Fibroblast of skin of left quadriceps (primary cell): Measurements from ENCODE around the gene BOD1L1.
A peak's percentile ranks its signal among the peaks of the same experiment; 100 is the strongest.

Experiments used
- DNase-seq, 2 experiments: peaks; one replicate each; pipeline ENCODE4 v3.0.0-alpha.2; 2013; ENCODE audit warnings: low read depth in 2 of 2

BOD1L1 gene

DNA sequence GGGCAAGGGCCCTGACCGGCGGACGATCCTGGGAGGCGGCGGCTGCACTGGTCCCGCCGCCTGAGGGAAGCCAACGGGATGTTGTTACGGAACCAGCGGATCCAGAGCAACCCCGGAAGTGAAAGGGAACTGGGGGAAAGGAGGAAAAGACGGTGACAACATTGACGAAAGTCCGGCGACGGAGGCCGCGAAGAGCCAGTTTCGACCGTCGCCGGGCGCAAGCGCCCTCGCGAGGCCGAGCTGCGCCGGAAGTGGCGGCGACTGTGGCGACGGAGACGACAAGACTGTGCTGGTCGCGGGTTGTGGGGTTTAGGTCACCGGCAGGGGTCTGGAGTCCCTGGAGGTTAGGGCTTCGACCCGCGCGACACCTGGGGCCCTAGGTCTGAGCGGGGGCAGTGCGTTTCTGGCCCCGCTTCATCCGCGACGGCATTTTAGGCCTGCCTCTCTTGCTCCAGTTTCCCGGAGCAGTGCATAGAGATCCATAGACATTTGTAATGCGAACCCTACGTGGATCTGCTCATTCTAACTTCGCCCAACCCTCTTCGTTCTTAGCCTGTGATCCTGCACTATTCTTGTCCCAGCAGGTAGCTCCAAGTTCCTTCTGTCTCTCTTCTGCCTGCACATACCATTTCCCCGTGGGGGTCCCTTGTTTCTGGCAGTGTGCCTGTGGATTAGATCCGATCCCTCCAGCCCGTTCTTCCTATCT lies at the start of gene BOD1L1:
Gene BOD1L1, minus strand, starts transcription at position 120 of the 706 bp plus-strand sequence. CDS start 138 bp downstream, outside the sequence.
- DNase-seq: peak; percentile 74

DNA sequence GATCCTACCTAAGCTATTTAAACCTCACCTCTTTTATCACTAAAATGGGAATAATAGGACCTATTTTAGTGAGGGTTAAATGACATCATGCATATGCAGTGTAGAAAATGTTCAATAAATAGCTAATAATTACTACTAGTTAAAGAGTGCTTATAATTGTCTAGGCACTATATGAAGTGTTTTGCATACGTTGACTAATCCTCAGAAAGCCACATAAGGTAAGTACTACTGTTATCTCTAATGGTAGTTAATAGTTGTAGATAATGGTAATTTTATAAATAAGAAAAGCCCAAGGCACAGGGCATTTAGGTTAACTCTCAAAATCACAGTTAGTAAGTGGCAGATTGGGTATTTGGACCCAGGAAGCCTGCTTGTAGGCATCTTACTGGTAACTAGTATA lies 47.4 kb upstream of the BOD1L1 start:
- no peak for DNase-seq

- DNase-seq: no peak
These were observed 45.6 kb upstream of the BOD1L1 start for GRCh38 chr4:13673167-13673566.

GRCh38 chr4:13670456-13671160 lies 43.1 kb upstream of the BOD1L1 start:
- no peak for DNase-seq

- DNase-seq: no peak
These were observed 38.5 kb upstream of the BOD1L1 start for GRCh38 chr4:13665701-13666660.

GRCh38 chr4:13659341-13660070 lies 32.0 kb upstream of the BOD1L1 start:
- no peak for DNase-seq

- peak; percentile 35 to 36 for DNase-seq
These were observed 29.3 kb upstream of the BOD1L1 start for GRCh38 chr4:13656569-13657405.

DNA sequence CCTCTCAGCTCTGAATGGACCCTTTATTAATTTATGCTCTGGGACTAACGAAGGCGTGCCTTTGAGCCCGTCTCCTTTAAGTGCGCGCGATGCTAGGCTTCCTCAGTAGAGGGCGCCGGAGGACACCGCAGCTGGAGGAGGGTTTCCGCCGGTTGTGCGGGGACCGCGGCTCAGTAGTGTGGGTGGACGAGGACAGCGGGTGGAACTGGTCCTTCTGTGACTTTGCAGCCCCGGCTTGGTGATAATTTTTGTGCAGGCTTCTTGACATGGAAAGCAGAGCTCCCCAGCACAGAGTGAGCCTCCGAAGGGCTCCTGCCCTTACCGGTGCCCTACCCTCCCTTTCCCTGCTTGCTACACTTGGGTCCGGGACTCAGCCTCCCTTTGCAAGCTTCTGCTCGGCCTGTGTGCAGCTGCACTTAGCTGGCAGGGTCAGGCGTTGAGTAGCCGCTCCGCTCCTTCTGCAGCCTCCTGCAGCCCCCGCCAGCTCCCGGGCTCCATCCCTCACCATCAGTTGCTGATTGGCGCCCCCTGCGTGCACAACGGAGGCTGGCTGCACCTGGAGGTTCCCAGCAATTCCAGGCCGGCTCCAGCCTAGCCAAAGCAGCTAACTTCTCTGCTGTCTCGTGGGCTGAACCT lies 26.8 kb upstream of the BOD1L1 start:
- DNase-seq: peak; percentile 22 to 29

DNA sequence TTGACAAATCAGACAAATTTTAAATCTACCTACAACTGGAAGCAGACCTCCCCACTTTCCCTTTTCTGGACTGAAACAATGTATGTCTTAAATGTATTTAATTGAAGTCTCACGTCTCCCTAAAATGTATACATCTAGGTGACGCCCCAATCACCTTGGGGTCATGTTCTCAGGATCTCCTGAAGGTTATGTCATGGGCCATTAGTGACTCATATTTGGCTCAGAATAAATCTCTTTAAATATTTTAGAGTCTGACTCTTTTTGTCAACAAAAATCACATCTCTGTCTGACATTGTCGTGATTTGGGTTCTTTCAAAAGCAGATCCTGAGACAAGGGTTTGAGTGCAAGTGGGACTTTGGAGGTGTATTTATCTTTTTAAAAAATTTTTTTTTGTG lies 26.2 kb upstream of the BOD1L1 start:
- no peak for DNase-seq

DNA sequence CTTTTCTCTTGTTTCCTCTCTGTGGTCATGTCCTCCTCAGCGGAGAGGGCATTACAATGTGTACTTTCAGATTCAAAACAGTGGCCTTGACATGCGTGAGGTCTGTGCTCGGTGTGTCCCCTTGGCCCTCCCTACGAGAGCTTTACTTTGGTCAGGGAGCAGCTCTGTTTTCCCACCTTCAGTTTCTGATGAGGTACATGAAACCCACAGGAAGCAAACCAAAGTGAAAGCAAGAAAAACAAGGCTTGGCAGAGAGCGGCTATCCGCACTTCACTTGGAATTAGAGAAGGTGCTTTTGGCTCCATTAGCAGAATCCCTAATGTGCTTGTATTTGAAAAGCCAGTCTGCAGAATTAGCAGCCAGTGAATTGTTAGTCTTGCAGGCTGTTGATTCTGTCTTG lies 19.5 kb upstream of the BOD1L1 start:
- DNase-seq: no peak

DNA sequence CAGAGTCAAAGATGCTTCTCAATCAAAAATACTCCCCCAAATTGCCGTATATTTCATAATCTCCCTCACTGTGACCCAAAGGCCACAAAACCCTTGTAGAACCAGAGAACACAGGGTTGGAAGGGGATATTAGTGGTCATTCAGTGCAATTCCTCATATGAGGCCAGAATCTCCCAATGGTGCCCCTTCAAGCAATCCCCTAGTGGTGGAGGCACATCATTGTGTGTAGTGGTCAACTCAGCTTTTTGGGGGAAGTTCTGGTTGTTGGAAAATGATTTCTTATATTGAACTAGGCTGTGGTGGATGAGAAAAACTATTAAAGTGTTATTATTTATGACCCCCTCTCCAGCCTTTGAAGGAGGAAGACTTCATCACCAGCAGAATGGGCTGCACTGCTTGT lies 17.6 kb upstream of the BOD1L1 start:
- no peak for DNase-seq

GRCh38 chr4:13642170-13642950 lies 14.8 kb upstream of the BOD1L1 start:
- DNase-seq: peak in 1 of 2 experiments; percentile 25

DNA sequence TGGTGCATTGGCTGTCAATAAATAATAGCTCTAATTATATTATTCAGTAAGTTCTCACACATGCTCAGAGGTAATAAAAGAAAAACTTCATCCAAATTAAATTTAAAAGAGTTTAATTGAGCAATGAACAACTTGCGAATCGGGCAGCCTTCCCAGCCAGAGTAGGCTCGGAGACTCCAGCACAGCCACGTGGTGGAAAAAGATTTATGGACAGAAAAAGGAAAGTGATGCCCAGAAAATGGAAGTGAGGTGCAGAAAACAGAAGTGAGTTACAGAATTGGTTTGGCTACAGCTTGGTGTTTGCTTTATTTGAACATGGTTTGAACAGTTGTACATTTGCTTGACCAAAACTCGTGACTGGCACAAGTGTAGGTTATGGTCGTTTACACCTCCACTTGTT lies 13.6 kb upstream of the BOD1L1 start:
- DNase-seq: no peak

GRCh38 chr4:13640149-13640940 lies 12.8 kb upstream of the BOD1L1 start:
- DNase-seq: peak; percentile 73 to 78

- no peak for DNase-seq
These were observed 7.8 kb upstream of the BOD1L1 start for GRCh38 chr4:13635286-13635799.

DNA sequence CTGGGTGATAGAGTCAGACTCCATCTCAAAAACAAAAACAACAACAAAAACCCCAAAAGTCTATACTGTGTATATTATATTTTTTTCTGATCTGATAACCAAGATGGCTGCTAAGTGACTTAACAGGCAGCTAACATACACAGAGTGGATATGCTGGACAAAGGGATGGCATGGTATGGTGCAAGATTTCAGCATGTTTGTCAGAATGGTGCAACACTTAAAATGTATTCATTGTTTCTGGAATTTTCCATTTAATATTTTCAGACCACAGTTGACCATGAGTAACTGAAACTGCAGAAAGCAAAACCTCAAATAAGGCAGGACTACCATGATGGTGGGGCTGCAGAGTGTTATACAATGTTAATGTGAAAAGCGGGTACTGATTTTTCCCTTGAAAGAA lies 6.1 kb upstream of the BOD1L1 start:
- no peak for DNase-seq

DNA sequence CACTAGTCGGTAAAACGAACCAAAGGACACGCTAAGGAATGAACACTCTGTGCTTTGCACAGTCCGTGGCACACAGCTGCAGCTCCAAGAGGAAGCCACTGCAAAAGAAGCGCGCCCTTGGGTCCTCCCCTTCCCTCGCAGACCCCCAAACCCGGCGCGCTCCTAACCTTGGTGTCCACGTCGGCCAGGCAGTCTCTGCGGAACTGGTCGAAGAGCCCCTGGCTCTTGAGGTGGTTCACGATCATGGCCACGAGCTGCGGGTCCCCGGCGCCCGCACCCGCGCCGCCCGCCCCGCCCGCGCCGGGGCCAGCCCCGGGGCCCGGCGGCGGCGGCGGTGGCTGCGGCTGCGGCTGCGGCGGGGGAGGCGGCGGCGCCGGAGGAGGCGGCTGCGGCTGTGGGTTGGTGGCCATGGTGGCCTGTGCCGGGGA lies 333 bp downstream of the BOD1L1 start:
- DNase-seq: no peak

DNA sequence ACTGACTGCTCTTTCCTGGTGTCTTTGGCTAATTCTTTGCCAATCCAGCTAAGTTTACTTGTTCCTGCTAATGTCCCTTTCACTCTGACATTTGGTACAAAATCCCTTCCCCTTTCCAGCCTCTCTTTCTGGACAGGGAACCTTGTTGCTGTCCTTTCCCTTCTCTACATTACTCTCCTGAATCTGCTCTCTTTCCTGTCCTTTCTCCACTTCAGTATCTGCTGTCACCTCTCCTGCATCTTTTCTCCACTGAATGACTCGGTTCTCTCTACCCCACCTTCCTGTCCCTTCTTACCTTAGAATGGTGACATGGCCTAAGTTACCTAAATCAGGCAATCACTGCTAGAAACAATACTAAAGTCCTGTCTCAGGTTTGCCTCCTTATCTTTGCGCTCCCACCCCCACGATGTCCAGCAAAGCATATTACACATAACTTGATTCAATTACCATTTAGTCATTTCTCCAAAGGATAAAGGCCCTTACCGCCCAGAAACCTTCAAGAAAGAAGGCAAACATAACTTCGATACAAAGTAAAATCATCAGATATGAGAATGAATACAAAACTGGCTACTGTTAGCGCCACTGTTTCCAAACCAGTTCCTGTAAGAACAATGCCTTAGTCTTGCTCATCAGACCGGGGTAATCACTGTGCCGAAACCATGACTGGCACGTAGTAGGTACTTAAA lies 890 bp downstream of the BOD1L1 start:
- DNase-seq: no peak
